GM19043 (cell line): ENCODE data around the gene BGN.

Source experiments
- ATAC-seq: cut with Tn5 transposase; IDR thresholded peaks from one replicate; pipeline ENCODE4 v1.9.1; 2021; ENCODE audit warnings: low read depth; ENCODE audit not compliant: unreplicated experiment

Gene BGN

GRCh38 chrX:153459986-153460385, 34.8 kb upstream of the BGN start:
- ATAC-seq, result no peak

GRCh38 chrX:153460826-153461225, 34.0 kb upstream of the BGN start:
- ATAC-seq, result peak; percentile 57

GRCh38 chrX:153462291-153462690, 32.5 kb upstream of the BGN start:
- ATAC-seq, result no peak

DNA sequence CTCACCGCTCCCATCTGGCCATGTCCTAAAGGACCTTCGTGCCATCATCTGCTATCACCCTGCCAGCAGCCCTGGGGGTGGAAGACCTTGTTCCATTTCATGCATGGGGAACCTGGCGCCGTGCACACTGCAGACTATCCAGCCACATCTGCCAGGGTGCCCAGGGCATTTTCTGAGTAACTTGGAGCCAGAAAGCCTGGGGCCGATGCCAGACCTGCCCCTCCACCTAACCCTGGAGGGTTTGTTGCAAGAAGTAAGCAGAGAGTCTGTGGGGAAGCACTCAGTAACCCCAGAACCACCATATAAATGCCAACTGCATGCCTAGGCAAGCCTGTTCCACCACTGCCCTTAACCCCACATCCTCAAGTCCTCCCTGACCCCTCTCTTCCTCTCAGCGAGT, 31.7 kb upstream of the BGN start:
- ATAC-seq, result no peak

- no peak for ATAC-seq
These were observed 31.2 kb upstream of the BGN start for GRCh38 chrX:153463556-153463955.

GRCh38 chrX:153464116-153464515, 30.7 kb upstream of the BGN start:
- ATAC-seq, result no peak

DNA sequence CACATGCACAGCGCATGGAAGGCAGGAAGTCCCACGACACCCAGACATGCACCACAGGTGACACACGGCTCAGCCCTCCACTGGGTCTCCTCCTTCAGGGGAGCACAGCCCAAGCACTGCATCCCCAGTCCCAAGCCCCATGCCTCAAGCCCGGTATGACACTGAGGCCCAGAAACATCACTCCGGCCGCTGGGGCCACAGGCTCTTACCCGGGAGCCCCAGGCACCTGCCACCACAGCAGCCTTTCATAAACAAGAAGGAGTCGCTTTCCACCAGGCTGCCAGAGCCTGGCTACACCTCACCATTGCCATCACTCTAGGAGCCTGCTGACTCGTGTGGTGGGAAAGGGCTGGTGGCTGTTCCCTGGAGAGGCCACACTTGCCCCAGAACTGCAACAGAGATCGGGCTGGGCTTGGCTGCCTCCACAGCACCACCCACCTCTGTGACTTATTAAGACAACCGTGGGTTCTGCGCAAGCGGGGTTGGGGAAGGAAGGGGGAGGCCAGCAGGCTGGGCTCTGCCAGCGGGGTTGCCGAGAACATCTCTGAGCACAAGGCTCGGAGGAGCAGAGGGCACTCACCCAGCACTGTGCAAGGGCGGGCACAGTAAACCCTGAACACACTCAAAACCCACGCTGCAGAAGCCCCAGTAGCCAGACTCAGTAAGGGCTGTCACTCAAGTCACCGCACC, 28.9 kb upstream of the BGN start:
- no peak for ATAC-seq

DNA sequence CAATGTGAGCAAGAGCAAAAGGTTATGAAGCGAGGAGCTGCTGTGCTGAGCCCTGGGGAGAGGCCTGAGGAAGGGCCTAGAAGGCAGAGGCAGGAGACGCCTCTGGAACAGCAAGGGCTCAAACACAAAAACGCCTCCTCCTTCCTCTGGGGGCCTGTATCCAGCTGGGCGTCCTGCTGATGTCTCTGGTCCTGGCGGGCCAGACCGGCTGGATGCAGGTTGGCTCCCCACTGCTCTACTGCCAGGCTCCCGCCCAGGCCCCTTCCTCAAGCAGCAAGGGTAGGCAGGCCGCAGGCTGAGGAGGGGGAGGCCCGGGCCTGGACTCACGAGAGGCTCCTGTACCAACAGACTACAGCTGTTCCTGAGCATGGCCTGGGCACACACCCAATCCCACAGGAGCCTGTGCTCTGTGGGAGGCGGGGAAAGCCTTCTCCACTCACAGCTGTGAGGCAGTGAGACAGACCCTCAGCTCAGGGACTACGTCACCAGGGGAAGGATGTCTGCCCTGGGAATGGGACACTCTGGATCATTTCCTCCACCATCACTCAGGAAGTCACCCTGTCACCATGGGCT, 26.7 kb upstream of the BGN start:
- no peak for ATAC-seq

DNA sequence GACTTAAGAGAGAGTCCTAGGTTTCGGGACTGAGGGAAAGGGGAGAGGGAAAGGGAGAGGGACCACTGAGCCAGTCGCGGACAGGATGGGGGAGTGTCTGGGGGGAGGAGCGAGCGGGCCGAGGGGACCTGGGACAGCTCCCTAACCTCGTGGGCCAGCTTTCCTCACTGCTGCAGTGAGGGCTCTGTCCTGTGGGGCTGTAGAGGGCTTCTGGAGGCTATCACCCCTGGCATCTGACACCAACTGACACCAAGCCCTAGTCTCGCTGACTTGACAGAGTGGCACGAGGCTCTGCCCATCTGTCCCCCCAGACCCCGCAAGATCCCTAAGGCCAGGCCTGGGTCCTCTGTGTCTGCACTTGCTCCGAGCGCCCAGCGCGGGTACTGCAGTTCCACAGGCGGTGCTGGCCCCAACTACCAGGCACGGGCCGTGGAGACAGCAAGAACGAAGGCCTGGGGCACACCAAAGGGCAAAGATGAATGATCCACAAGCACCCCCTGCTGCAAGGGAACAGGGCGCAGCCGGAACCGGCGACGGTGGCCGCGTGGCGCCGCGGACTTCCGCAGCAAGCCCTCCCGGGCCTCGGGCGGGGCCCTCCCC, 24.9 kb upstream of the BGN start:
- peak; percentile 24 for ATAC-seq

- peak; percentile 76 for ATAC-seq
These were observed 24.1 kb upstream of the BGN start, which contains the start of gene HAUS7 for GRCh38 chrX:153470411-153471363. HAUS7 (minus strand) TSS chrX:153470576; CDS start chrX:153470557, 19 bp downstream.

DNA sequence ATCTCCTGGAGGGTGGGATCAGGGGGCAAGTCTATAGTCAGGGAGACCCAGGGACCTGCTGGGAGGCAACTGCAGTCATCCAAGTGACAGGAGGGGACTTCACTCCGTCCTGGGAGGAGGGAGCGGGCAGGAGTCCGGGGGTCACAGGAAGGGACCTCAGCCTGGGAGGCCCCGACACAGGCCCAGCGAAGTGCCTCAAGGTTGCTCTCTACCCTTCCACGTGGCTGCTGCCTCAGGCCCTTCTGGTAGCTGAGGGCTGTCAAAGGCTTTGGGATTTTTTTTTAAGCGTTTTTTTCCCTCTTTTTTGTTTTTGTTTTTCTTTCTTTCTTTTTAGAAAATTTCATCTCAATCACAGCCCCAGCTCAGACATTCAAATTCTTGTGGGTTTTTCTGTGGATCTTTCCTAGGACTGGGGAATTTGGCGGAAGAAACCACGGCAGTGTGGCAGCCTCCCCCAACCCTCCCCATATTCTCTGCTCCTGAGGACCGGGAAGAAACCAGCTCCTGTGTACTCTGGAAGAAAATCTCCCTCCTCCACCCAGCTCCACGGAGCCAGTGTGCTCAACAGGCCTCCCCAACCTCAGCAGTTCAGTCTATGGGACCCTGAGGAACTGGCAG, 23.0 kb upstream of the BGN start:
- no peak for ATAC-seq

DNA sequence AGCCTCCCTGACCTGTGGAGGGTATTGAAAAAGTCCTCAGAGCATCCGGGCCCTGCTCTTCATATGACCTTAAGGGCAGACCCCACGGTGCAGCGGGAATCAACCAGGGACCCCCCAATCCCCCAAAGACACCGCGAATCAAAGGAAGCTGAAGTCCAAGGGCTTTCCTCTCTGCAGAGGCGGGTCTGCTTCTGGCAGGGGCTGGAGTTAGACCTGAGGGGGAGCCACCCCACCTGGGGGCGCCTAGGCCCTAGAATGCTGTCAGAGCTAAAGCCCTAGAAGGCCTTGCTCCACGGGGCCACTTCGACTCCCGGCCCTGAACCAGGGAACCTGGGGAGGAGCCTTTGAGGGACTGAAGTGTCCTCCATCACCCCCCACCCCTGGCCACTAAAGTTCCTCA, 21.7 kb upstream of the BGN start:
- no peak for ATAC-seq

DNA sequence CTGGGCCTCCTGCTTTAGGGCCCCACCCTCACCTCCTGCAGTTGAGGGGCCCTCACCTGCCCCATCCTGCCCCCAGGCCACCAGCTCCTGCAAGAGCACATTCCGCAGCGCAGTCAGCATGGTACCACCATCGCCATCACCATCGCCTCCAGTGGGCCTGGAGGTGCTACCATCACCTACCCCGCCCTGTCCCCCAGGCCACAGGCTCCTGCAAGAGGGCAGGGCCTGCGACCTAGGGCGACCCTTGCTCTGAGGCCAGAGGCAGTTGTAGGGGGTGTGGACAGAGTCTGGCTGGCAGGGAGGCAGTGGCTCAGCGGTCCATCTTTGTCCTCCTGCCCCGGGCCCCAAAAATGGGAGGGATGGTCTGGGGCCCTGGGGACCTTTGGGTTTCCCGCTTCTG, 20.5 kb upstream of the BGN start:
- no peak for ATAC-seq

- no peak for ATAC-seq
These were observed 20.1 kb upstream of the BGN start for GRCh38 chrX:153474718-153475117.

DNA sequence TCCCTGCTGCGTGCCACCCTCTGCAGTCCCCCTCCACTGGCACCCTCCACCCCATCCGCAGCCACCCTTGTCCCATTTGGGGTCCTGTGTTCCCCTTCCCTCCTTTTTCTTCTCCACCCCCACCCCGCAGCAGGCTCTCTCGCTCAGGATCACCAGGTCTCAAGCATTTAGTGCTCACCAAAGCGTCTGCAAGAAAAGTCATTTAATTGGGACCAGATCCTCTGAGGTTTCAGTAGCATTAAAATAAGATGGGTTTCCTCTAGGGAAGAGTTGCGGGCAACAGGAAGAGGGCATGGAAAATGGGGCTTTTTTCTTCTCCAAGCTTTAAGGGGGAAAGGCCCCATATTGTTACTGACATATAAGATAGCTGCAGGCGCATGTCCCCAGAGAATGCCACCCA, 19.5 kb upstream of the BGN start:
- ATAC-seq, result no peak

- ATAC-seq, result no peak
These were observed 19.0 kb upstream of the BGN start for GRCh38 chrX:153475751-153476281.

DNA sequence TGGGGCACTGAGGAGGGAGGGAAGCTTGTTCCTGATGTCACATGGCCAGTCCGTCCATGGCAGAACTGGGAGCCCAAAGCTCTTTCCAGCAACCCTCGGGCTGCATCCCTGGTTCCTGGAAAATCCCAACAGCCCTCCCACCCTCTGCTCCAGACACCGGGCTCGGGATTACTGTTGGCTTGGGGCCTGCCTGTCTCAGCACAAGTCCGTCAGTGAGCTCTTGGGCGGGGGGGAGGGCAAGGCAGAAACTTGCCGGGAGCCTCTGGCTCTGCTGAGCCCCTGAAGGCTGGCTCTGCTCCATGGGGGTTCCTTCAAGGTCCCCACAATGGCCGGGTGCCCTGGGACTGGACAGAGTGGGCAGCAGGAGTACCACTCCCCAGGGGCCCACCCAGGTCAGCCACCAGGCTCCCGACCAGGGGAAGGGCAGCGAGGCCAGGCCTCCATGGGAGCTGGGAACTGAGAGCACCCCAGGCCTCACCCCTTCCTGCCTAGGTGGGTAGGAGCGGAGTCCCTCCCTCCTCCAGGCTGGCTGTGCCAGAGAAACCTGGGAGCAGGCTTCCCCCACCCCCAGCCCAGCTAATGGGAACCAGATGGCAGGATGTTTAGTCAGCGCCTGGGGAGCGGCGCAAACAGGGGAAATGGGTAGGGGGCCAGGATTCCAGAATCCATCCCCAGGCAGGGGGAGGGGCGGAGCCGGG, 18.0 kb upstream of the BGN start:
- ATAC-seq, result no peak

DNA sequence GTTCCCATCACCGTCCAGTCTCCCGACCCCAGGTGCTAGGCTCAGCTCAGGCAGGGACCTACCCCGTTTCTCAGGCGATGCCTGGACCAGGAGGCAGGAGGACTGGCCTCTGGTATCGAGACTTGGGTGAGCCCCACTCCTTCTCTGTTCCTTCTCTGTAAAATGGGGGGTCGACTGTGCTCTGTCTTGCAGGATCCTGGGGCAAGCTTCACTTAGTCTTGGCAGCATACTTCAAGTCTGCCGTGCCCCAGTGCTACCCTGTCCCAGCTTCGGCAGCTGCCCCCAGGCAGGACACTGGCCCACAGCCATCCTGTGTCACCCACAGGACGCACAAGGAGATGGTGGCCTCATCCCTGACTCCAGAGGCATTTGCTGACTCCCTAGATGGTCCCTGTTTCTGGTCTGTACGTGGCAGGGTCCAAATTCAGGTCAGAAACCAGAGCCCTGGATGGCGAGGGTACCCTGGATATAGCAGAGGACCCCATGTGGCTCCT, 17.4 kb upstream of the BGN start:
- no peak for ATAC-seq

DNA sequence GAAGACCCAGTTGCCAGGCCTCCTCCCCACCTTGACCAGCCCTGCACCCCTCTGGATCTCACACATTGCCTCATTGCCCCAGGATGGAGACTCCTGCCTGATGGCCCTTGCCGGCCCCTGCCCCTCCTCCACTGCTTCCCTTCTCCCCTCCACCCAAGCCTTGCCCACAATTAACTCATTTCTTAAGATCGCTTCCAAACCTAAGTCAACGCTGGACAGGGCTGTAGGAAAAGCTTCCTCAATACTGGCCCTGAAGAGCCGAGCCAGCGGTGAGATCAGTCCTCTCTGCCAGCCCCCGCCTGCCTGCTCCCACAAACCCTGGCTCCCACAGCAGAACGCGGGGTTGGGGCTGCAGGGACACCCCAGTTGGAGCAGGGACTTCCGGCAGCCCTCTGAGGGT, 16.9 kb upstream of the BGN start:
- ATAC-seq, result no peak

DNA sequence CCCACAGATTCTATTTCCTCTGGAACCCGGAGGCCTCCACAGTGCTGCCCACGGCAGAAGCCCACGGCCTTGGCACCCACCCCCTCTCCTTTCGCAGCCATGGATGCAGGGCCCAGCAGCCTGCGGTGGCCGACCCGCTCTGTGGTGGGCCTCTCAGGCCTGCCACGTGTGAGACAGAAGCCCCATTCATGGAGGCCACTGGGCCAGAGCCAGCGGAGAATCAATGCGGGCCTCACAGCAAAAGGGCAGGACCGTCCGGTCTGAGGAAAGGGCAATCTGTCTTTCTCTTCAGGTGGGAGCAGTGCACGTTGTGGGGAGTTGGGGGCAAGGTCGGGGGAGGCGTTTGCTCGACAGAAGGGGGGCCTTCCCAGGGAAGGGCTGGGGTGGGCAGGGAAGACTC, 16.0 kb upstream of the BGN start:
- no peak for ATAC-seq
